Suprapubic skin (tissue), 4 donors: ENCODE results near the gene DUT. TPM values are rescaled to one million over a fixed set of nuclear protein-coding genes. Genes with fewer than 3 reads are reported as not detected.

ENCODE experiments used
- DNase-seq, 2 donors: peaks; one replicate each; pipeline ENCODE4 v3.0.0-alpha.2; 2019; ENCODE audit warnings: low spot score in 2 of 2
- H3K27ac ChIP-seq: fragments of 200-600 bp; sonication (generic); one replicate; pipeline ENCODE4 v1.5.1; 2019
- H3K27me3 ChIP-seq: fragments of 200-600 bp; sonication (generic); one replicate; pipeline ENCODE4 v1.5.1; 2019
- H3K36me3 ChIP-seq: fragments of 200-600 bp; sonication (generic); one replicate; pipeline ENCODE4 v1.5.1; 2019
- H3K4me1 ChIP-seq: fragments of 200-600 bp; sonication (generic); one replicate; pipeline ENCODE4 v1.5.1; 2019
- H3K4me3 ChIP-seq: fragments of 200-600 bp; sonication (generic); one replicate; pipeline ENCODE4 v1.5.1; 2019; ENCODE audit warnings: mild to moderate bottlenecking
- H3K9me3 ChIP-seq: fragments of 200-600 bp; sonication (generic); one replicate; pipeline ENCODE4 v1.5.1; 2019
- EP300 ChIP-seq: sonication (generic); formaldehyde crosslinking; IDR thresholded peaks from one replicate; pipeline ENCODE4 v1.6.1; 2017; ENCODE audit warnings: antibody characterized with exemption
- POLR2A ChIP-seq, 2 donors: fragments of 450-650 bp; IDR thresholded peaks; one replicate each; pipeline ENCODE4 v1.6.1; 2017; ENCODE audit warnings: antibody characterized with exemption in 2 of 2, mild to moderate bottlenecking in 2 of 2, moderate library complexity in 2 of 2
- POLR2AphosphoS5 ChIP-seq, 3 donors: sonication (generic); formaldehyde crosslinking; IDR thresholded peaks; one replicate each; pipeline ENCODE4 v1.6.1; 2017; ENCODE audit warnings: antibody characterized with exemption in 3 of 3
- WGBS: methylation state at CpG from one replicate; pipeline ENCODE4 v1.1.5; 2018; 5-methylcytosine and 5-hydroxymethylcytosine counted together
- total RNA-seq, 4 donors: library from RNA; depleted of rRNA; stranded (reverse); fragments of >200 nt; gene quantifications; one replicate each; pipeline ENCODE4 v1.1.0, GENCODE V29; 2016
- TF ChIP-seq, protein P1 (sequence below), 2 donors: fragments of 200-600 bp in 1 of 2; fragments of 450-650 bp in 1 of 2; sonication (generic) in 1 of 2; IDR thresholded peaks; one replicate each; pipeline ENCODE4 v1.5.1; 2016 to 2019; ENCODE audit warnings: antibody characterized with exemption in 2 of 2, mild to moderate bottlenecking in 1 of 2, moderate library complexity in 1 of 2

DUT gene
- total RNA-seq, 4 donors from 2014 or later, result 49.3 to 69.4 (median 64.2) TPM

GRCh38 chr15:48333540-48333939 lies 2.3 kb downstream of the DUT start:
- peaks cover 44% of the 10 kb centered on the region for H3K36me3 ChIP-seq
- H3K27me3 ChIP-seq, result no peaks in the 10 kb centered on the region
- TF ChIP-seq, protein P1, sequence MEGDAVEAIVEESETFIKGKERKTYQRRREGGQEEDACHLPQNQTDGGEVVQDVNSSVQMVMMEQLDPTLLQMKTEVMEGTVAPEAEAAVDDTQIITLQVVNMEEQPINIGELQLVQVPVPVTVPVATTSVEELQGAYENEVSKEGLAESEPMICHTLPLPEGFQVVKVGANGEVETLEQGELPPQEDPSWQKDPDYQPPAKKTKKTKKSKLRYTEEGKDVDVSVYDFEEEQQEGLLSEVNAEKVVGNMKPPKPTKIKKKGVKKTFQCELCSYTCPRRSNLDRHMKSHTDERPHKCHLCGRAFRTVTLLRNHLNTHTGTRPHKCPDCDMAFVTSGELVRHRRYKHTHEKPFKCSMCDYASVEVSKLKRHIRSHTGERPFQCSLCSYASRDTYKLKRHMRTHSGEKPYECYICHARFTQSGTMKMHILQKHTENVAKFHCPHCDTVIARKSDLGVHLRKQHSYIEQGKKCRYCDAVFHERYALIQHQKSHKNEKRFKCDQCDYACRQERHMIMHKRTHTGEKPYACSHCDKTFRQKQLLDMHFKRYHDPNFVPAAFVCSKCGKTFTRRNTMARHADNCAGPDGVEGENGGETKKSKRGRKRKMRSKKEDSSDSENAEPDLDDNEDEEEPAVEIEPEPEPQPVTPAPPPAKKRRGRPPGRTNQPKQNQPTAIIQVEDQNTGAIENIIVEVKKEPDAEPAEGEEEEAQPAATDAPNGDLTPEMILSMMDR (IDR thresholded peaks at IDR 0.05), result no peak
- 46% methylated on average over 4 of the region's 4 CpGs for WGBS
- peaks cover 18% of the 10 kb centered on the region for H3K4me1 ChIP-seq
- DNase-seq, result no peak
- H3K4me3 ChIP-seq, result no peak overlapping the region
- H3K27ac ChIP-seq, result no peak overlapping the region
- H3K9me3 ChIP-seq, result no peaks in the 10 kb centered on the region

DNA sequence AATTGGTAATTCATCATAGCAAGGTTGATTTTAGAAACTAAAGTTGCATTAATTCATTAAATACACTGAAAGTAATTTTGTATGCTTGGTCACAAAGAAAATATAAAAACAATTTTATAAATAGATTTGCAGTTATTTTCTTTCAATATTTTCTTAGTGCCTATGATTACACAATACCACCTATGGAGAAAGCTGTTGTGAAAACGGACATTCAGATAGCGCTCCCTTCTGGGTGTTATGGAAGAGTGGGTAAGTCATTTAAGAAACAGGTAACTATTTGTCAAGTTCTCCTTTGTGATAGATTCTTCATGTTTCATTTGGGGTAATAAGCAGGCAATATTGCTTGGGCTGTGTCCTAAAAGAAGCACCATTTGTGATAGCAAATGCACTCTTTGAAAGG lies 3.0 kb downstream of the DUT start:
- Histone ChIP-seq H3K9me3 (no peaks in the 10 kb centered on the region), H3K27me3 (no peaks in the 10 kb centered on the region), H3K27ac (no peak overlapping the region), H3K36me3 (peaks cover 44% of the 10 kb centered on the region), H3K4me1 (peaks cover 18% of the 10 kb centered on the region), H3K4me3 (no peak overlapping the region)
- TF ChIP-seq, protein P1 (IDR thresholded peaks at IDR 0.05), result no peak
- no peak for TF ChIP-seq EP300
- TF ChIP-seq POLR2AphosphoS5 (IDR thresholded peaks at IDR 0.05), result no peak
- no peak for DNase-seq
- WGBS, result 80% methylated on average over 2 of the region's 2 CpGs

GRCh38 chr15:48336940-48337339 lies 5.7 kb downstream of the DUT start:
- no peak for DNase-seq
- peaks cover 59% of the 10 kb centered on the region for H3K36me3 ChIP-seq
- WGBS, result 87% methylated on average over 2 of the region's 2 CpGs
- no peaks in the 10 kb centered on the region for H3K27me3 ChIP-seq
- TF ChIP-seq POLR2AphosphoS5 (IDR thresholded peaks at IDR 0.05), result no peak
- TF ChIP-seq, protein P1 (IDR thresholded peaks at IDR 0.05), result peak in 1 of 2 donors; percentile 11
- no peak for TF ChIP-seq POLR2A (IDR thresholded peaks at IDR 0.05)
- no peak overlapping the region for H3K4me3 ChIP-seq
- no peak overlapping the region for H3K27ac ChIP-seq
- peaks cover 10% of the 10 kb centered on the region for H3K4me1 ChIP-seq
- no peaks in the 10 kb centered on the region for H3K9me3 ChIP-seq

DNA sequence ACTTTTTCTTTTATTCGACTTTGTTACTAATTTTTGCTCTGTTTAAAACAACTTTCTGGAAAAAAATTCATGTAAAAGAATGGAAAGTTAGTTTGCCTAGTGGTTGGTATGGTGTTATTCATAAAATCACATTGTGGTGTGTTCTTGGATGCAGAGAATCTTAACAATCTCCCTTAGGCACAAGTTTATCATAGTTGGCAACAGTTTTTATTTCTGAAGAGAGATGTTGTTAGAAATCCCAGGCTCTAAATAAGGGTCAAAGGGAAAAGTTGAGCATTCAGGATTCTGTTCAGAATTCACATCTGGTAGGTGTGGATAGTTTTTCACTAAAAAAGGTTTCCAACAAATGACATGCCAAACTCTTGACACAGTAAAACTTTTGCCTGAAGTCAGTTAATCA lies 6.4 kb downstream of the DUT start:
- Histone ChIP-seq H3K36me3 (peaks cover 66% of the 10 kb centered on the region), H3K4me1 (peaks cover 3% of the 10 kb centered on the region), H3K27me3 (no peaks in the 10 kb centered on the region), H3K9me3 (no peaks in the 10 kb centered on the region), H3K4me3 (no peak overlapping the region), H3K27ac (no peak overlapping the region)
- 39% methylated on average over 1 of the region's 1 CpG for WGBS
- no peak for DNase-seq
- TF ChIP-seq, protein P1 (IDR thresholded peaks at IDR 0.05), result no peak
- TF ChIP-seq POLR2AphosphoS5 (IDR thresholded peaks at IDR 0.05), result no peak
- no peak for TF ChIP-seq POLR2A (IDR thresholded peaks at IDR 0.05)

DNA sequence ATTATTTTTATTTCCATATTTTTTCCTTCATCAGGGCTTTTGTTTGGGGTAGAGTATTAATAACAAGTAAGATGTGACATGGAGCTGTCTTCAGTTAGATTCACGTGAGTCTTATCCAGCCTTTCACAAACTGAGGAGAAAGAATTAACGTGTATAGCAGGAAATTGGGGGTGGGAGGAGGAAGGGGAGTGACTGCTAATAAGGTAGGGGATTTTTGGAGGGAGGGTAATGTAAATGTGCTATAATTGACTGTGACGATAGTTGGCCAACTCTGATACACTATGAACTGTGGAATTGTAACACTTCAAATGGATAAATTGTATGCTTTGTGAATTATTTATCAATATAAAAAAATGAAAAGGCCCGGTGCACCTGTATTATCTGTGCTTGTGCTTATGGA lies 8.9 kb downstream of the DUT start:
- TF ChIP-seq EP300 (no peak), POLR2A (IDR thresholded peaks at IDR 0.05) (no peak), POLR2AphosphoS5 (IDR thresholded peaks at IDR 0.05) (no peak)
- TF ChIP-seq, protein P1 (IDR thresholded peaks at IDR 0.05), result no peak
- no peak overlapping the region for H3K27ac ChIP-seq
- H3K36me3 ChIP-seq, result peaks cover 66% of the 10 kb centered on the region
- WGBS, result 77% methylated on average over 4 of the region's 4 CpGs
- H3K4me1 ChIP-seq, result no peaks in the 10 kb centered on the region
- DNase-seq, result no peak
- no peak overlapping the region for H3K4me3 ChIP-seq
- H3K27me3 ChIP-seq, result no peaks in the 10 kb centered on the region
- no peaks in the 10 kb centered on the region for H3K9me3 ChIP-seq
